ELR (cell line): ENCODE measurements around the gene CTIF.

Experiments used
- DNase-seq: peaks from one replicate; pipeline ENCODE4 v3.0.0-alpha.2; 2015; ENCODE audit warnings: low read depth

The CTIF gene

GRCh38 chr18:48666613-48667012, 127.8 kb downstream of the CTIF start:
- no peak for DNase-seq

GRCh38 chr18:48667276-48668254, 128.7 kb downstream of the CTIF start:
- peak; percentile 43 for DNase-seq

GRCh38 chr18:48668466-48669179, 129.8 kb downstream of the CTIF start:
- DNase-seq = no peak

- DNase-seq = no peak
These were observed 130.4 kb downstream of the CTIF start for GRCh38 chr18:48669180-48669675.

GRCh38 chr18:48669991-48670750, 131.3 kb downstream of the CTIF start:
- no peak for DNase-seq

GRCh38 chr18:48670751-48671560, 132.1 kb downstream of the CTIF start:
- DNase-seq = no peak

- no peak for DNase-seq
These were observed 132.7 kb downstream of the CTIF start for GRCh38 chr18:48671561-48671945.

- DNase-seq = no peak
These were observed 134.0 kb downstream of the CTIF start for GRCh38 chr18:48672671-48673340.

GRCh38 chr18:48673456-48673852, 134.6 kb downstream of the CTIF start:
- DNase-seq = no peak

- DNase-seq = peak; percentile 41
These were observed 135.3 kb downstream of the CTIF start for GRCh38 chr18:48673853-48674721.

- no peak for DNase-seq
These were observed 136.0 kb downstream of the CTIF start for GRCh38 chr18:48674758-48675351.

- DNase-seq = peak; percentile 83
These were observed 136.5 kb downstream of the CTIF start for GRCh38 chr18:48675352-48675761.

- DNase-seq = no peak
These were observed 137.1 kb downstream of the CTIF start for GRCh38 chr18:48675912-48676311.

- DNase-seq = no peak
These were observed 137.5 kb downstream of the CTIF start for GRCh38 chr18:48676346-48676745.

GRCh38 chr18:48676756-48677368, 138.0 kb downstream of the CTIF start:
- DNase-seq = peak; percentile 71

GRCh38 chr18:48678237-48679115, 139.6 kb downstream of the CTIF start:
- DNase-seq = no peak

GRCh38 chr18:48679236-48679635, 140.4 kb downstream of the CTIF start:
- no peak for DNase-seq
